ENCODE results near the gene MAMSTR. TPM values are rescaled to one million over a fixed set of nuclear protein-coding genes. Genes with fewer than 3 reads are reported as not detected.
"Not testable (repeated sequence)": the region's sequence is repeated elsewhere in the genome, so short reads cannot be mapped to it uniquely, and the experiment has no call there.

Gene MAMSTR
- total RNA-seq, 1 experiment from 2014 or later = 0.16 TPM

DNA sequence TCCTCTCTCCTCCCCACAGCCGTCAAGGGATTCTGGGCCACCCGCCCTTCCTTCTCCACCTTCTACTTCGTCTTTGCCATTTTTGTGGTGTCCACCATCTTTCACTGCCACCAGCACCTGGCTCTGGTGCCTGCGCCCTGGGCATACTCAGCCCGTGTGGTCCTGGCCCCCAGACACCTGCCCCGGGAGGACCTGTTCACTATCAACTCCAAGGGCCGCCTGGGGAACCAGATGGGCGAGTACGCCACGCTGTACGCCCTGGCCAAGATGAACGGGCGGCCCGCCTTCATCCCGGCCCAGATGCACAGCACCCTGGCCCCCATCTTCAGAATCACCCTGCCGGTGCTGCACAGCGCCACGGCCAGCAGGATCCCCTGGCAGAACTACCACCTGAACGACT, 39.5 kb downstream of the MAMSTR start:
- not testable (repeated sequence) for H3K4me3 ChIP-seq; H3K27ac ChIP-seq; H3K9me3 ChIP-seq (replicated peaks); DNase-seq (ENCODE audit: low read depth in 1 of 2, low spot score in 2 of 2); H3K4me1 ChIP-seq (replicated peaks); H3K27me3 ChIP-seq (replicated peaks); H3K36me3 ChIP-seq

DNA sequence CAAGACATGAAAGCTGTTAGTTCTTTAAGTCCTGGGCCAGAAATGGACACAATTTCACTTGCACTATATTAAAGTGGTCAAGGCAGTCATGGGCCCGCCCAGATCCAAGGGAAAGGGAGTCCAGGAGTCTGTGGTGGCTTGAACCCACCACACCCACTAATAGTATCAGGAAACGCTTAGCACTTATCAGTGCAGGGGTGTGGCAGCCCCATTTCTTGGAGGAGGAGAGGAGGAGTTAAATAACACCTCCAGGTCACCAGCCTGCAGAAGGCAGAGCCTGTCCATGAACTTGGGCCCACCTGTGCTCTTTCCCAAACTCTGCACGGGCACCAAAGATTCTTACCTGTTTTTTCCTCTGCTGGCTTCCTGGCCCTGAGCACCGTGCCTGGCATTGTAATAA, 41.3 kb downstream of the MAMSTR start:
- H3K4me3 ChIP-seq = no peak overlapping the region
- DNase-seq (ENCODE audit: low read depth in 1 of 2, low spot score in 2 of 2) = no peak
- no peaks in the 10 kb centered on the region for H3K9me3 ChIP-seq (replicated peaks)

DNA sequence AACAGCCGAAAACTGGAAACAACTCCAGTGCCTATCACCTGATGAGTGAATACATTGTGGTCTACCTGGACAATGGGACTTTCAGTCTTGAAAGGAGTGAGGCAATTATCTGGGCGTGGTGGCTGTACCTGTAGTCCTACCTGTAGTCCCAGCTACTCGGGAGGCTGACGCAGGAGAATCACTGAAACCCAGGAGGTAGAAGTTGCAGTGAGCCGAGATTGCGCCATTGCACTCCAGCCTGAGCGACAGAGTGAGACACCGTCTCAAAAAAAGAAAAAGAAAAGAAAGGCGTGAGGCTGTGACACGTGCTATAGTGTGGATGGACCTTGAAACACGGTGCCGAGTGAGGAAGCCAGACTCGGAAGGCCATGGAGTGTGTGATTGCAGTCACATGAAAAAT, 42.6 kb downstream of the MAMSTR start:
- H3K4me1 ChIP-seq (replicated peaks) = 0 out of 2 replicates have a peak, but pooled peaks cover 6% of the 10 kb centered on the region
- DNase-seq (ENCODE audit: low read depth in 1 of 2, low spot score in 2 of 2) = no peak
- H3K27ac ChIP-seq = no peak overlapping the region
- H3K9me3 ChIP-seq (replicated peaks) = no peaks in the 10 kb centered on the region
- H3K4me3 ChIP-seq = no peak overlapping the region
- no peaks in the 10 kb centered on the region for H3K36me3 ChIP-seq
- no peaks in the 10 kb centered on the region for H3K27me3 ChIP-seq (replicated peaks)

More for the DNA sequence above, 41.3 kb downstream of the MAMSTR start:
- Histone ChIP-seq H3K4me1 (replicated peaks) (0 out of 2 replicates have a peak, but pooled peaks cover 6% of the 10 kb centered on the region), H3K27ac (no peak overlapping the region), H3K27me3 (replicated peaks) (no peaks in the 10 kb centered on the region), H3K36me3 (no peaks in the 10 kb centered on the region)

DNA sequence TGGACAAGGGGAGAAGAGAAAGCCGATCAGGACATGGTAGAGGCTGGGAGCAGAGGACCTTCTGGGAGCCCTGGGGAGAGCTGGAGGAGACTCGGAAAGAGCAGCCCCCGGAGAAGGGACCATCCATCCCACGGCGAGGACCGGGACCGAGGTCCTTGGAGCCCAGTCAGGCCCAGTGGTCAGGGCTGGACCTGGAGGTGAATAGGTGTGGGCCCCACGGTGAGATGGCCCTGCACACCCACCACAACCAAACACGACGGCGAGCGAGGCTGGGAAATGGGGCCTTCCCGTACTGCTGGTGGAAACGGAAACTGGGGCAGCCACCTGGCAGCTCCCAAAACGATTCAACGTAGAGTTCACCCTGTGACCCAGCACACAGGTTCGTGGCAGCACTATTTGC, 43.0 kb downstream of the MAMSTR start:
- no peak for DNase-seq (ENCODE audit: low read depth in 1 of 2, low spot score in 2 of 2)

DNA sequence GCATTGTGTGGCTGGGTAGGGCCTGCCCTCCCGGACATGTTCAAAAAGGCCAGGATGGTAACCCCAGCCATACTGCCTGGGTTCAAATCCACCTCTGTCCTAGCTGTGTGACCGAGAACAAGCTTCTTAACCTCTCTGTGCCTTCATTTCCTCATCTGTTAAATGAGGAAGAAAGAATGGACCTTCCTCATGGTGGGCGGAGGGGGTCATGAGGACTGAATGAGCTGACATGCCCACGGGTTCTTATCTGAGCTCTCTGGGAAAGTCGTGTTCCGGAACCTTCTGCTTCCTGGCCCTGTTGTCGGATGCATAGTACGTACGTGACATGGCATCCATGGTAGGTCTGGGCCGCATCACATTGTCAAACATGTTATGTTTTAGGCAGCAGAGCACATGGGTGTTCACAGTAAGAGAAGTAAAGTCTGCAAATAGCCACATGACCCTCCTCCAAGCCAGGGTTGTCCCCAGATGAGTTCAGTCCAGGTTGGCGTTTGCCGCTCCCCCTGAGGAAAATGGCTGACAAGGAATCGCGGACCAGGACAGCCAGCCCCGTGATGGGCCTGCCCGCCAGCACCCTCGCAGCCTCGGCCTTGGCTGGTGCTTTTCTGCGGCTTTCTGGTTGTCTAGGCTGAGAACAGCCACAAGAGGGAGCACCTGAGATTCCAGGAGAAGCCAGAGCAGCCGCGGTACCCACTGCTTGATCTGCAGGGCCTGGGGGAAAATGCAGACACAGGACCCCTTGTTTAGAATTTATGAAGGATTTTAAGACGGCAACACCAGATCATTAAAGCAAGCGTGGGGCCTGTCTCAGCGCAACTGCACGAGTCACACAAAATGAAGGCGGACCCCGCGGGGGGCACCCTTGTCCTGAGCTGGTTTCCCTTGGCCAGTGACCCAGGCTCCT, 44.4 kb downstream of the MAMSTR start:
- H3K9me3 ChIP-seq (replicated peaks) = no peaks in the 10 kb centered on the region
- no peaks in the 10 kb centered on the region for H3K4me1 ChIP-seq (replicated peaks)
- peak; percentile 71 to 82 for DNase-seq (ENCODE audit: low read depth in 1 of 2, low spot score in 2 of 2)
- H3K27ac ChIP-seq = no peak overlapping the region
- H3K4me3 ChIP-seq = no peak overlapping the region
- no peaks in the 10 kb centered on the region for H3K36me3 ChIP-seq
- H3K27me3 ChIP-seq (replicated peaks) = no peaks in the 10 kb centered on the region

More for the DNA sequence above, 43.0 kb downstream of the MAMSTR start:
- Histone ChIP-seq H3K27ac (no peak overlapping the region), H3K4me1 (replicated peaks) (0 out of 2 replicates have a peak, but pooled peaks cover 6% of the 10 kb centered on the region), H3K36me3 (no peaks in the 10 kb centered on the region), H3K27me3 (replicated peaks) (no peaks in the 10 kb centered on the region), H3K9me3 (replicated peaks) (no peaks in the 10 kb centered on the region), H3K4me3 (no peak overlapping the region)

DNA sequence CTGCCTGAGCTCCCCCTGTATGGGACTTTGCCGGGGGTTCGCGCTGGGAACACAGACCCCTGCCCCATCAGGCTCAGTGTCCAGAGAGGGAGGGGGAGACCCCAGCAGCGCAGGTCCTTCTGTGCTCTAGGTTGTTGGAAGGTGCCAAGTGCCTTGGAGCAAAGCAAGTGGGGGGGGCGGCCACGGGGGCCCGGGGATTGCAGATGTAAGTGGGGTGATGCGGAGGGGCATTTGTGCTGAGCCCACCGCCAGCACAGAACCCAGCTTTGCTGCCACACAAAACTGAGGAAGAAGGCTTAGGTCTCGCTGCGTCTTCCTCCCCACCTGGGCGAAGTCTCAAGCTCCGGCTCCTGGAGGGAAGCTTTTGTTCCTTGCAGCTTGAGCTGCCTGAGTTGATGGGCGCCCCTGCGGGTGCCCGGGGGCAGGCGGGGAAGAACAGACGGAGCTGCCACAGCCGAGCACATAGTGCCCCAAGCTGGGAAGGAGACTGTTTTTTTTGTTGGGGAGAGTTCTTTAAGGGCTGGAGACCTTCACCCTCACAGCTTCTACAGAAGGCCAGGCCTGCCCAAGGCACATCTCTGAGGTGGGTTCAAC, 45.2 kb downstream of the MAMSTR start:
- no peaks in the 10 kb centered on the region for H3K27me3 ChIP-seq (replicated peaks)
- H3K4me3 ChIP-seq = no peak overlapping the region
- DNase-seq (ENCODE audit: low read depth in 1 of 2, low spot score in 2 of 2) = no peak
- H3K27ac ChIP-seq = no peak overlapping the region
- no peaks in the 10 kb centered on the region for H3K9me3 ChIP-seq (replicated peaks)
- H3K36me3 ChIP-seq = no peaks in the 10 kb centered on the region
- no peaks in the 10 kb centered on the region for H3K4me1 ChIP-seq (replicated peaks)

DNA sequence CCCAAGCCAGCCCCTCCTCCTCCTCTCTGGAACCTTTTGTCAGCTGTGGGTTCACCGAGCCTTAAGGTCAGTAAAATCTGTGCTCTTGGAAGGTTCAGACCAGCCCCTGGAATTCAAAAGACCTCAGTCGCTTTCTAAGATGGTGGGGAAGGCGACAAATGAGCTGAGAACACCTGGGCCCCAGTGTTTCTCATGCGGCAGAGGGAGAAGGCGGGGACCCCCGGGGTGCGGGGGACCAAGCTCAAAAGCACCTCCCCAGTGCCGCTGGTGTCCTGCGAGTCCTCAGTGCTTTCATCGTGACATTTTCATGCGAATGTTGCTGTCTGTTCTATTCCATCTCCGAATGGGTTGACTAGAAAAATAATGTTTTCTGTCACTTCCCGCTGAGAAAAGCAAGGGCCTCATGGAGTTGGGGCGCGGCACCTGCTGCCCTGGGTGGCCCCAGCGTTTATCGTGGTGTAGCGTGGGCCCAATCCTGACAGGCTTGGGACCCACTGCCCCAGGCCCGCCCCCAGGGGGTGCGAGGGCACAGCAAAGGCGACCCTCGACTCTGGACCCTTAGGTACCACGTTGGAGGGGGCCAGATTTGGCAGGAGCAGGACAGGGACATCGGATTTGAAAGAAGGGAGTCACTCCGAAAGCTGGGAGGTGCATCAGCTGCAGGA, 46.0 kb downstream of the MAMSTR start:
- Histone ChIP-seq H3K4me1 (replicated peaks) (no peaks in the 10 kb centered on the region), H3K4me3 (no peak overlapping the region), H3K9me3 (replicated peaks) (no peaks in the 10 kb centered on the region), H3K27me3 (replicated peaks) (no peaks in the 10 kb centered on the region), H3K27ac (no peak overlapping the region), H3K36me3 (no peaks in the 10 kb centered on the region)
- no peak for DNase-seq (ENCODE audit: low read depth in 1 of 2, low spot score in 2 of 2)

DNA sequence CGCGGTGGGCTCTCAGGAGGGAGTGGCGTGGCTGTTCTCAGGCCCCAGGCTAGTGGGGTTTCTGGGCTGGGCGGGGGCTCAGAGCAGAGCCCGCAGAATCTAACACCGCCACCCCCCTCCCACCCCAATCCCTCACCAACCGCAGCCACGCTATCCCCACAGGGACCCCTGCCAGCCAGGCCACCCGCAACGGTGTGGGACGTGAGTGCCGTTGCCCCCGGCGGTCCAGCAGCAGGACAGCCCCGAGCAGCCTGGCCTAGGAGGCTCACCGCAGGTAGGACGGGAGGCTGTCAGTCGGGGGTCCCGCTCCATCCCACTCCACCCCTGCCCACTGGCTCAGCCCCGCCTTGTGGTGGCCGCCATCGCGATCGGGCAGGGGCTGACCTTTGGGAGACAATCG, 46.5 kb downstream of the MAMSTR start, which contains the start of gene NTN5:
Gene NTN5, minus strand, starts transcription at position 24 of the 400 bp plus-strand sequence. CDS start 2,031 bp downstream, outside the sequence.
- Histone ChIP-seq H3K9me3 (replicated peaks) (no peaks in the 10 kb centered on the region), H3K36me3 (no peaks in the 10 kb centered on the region), H3K27me3 (replicated peaks) (no peaks in the 10 kb centered on the region), H3K4me3 (no peak within 1 kb of the TSS), H3K27ac (no peak within 1 kb of the TSS), H3K4me1 (replicated peaks) (no peaks in the 10 kb centered on the region)
- DNase-seq (ENCODE audit: low read depth in 1 of 2, low spot score in 2 of 2) = no peak

DNA sequence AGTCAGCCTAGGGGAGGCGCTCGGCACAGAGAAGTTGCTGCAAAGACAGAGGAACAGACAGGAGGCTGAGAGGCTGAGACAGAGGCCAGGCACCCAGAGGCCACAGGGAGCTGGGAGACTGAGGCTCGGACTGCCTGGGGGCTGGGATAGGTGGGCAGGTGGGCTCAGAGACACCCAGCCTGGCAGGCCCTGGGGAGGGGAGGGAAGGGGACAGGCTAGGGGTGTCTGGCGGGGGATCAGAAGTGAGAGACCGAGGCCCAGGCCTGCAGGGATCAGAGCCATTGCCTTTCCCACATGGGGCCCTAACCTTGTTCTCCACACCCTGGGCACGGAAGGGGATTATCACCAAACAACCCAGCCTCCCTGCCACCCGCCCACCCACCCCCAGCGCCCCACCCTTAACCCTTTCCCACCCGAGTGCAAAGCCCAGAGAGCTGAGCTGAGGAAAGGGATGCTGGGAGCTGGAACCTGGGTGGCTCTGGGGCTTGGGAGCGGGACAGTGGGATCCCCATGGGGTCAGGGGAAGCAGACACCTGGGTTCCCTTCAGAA, 48.0 kb downstream of the MAMSTR start:
- Histone ChIP-seq H3K9me3 (replicated peaks) (no peaks in the 10 kb centered on the region), H3K4me3 (no peak overlapping the region), H3K27me3 (replicated peaks) (no peaks in the 10 kb centered on the region), H3K36me3 (no peaks in the 10 kb centered on the region), H3K27ac (no peak overlapping the region), H3K4me1 (replicated peaks) (no peaks in the 10 kb centered on the region)
- DNase-seq (ENCODE audit: low read depth in 1 of 2, low spot score in 2 of 2) = no peak

DNA sequence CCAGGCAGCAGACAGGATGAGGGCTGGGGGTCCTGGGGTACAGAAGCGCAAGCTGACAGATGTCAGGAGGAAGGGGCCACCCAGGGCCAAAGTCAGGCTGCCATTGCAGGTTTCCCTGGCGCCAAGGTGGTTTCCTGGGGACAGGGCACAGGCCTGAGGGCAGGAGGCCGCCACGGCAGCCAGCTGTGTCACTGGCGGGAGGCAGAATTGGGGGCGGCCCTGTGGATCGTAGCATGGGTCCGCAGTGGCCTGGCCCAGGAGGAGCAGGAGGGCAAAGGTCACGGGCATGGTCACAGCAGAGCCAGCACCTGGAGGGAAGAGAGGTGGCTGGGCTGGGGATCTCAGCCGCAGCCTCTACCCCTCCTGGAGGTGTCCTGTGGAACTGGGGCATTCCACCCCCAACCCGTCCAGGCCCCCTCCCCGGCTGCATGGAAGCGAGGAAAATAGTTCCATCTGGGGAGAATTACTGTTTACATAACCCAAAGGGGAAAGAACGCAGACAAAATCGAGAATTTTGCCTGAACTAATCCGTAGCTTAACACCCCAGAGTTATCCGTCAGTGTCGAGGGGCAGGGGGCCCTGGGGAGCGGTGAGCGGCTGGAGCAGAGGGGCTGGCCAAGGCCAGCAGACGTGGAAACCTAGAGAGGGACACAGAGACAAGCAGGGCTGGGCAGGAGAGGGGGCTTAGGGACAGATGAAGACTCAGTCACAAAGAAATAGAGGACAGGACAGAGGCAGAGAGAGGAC, 48.7 kb downstream of the MAMSTR start:
- H3K27ac ChIP-seq = no peak overlapping the region
- DNase-seq (ENCODE audit: low read depth in 1 of 2, low spot score in 2 of 2) = no peak
- no peak overlapping the region for H3K4me3 ChIP-seq
- no peaks in the 10 kb centered on the region for H3K27me3 ChIP-seq (replicated peaks)
- H3K4me1 ChIP-seq (replicated peaks) = no peaks in the 10 kb centered on the region
- no peaks in the 10 kb centered on the region for H3K36me3 ChIP-seq
- H3K9me3 ChIP-seq (replicated peaks) = no peaks in the 10 kb centered on the region

DNA sequence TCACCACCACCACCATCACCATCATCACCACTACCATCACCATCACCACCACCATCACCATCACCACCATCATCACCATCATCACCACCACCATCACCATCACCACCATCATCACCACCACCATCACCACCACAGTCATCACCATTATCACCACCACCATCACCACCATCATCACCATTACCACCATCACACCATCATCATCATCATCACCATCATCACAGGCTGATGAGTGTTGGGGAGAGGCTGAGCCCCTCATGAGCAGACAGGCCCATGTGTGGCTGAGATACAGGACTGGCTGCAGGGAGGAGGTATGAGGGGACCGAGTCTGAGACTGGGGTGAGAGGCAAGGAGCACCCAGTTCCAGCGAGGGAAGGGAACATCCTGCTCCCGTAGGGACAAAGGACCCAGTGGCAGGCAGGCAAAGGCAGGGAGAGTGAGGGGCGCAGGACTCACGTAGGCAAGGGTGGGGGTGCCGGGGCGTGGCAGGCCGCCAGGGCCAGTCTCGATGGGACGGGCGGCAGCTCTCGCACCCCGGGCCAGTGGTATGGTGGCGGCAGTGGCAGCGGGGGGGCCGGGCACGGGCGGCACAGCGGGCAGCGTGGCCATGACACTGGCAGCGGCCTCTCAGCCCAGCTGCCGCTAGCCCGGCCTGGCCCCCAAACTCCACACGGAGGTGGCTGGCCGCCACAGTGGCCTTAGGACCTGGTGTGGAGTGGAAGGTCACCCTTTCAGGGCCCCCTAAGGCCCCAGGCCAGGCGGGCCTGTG, 49.4 kb downstream of the MAMSTR start:
- DNase-seq (ENCODE audit: low read depth in 1 of 2, low spot score in 2 of 2) = no peak

DNA sequence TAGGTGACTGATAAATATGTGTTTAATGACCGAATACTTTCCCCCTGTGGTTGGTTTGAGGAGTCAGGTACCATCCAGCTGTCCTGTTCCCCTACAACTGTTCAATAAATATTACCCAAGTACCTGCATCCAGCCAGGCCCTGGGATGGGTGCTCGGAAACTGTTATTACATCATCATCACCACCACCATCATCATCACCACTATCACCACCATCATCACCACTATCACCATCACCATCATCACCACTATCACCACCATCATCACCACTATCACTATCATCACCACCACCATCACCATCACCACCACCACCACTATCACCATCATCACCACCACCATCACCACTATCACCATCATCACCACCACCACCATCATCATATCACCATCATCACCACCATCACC, 50.8 kb downstream of the MAMSTR start:
- no peaks in the 10 kb centered on the region for H3K36me3 ChIP-seq
- no peak overlapping the region for H3K4me3 ChIP-seq
- no peak for DNase-seq (ENCODE audit: low read depth in 1 of 2, low spot score in 2 of 2)
- H3K4me1 ChIP-seq (replicated peaks) = no peaks in the 10 kb centered on the region
- H3K9me3 ChIP-seq (replicated peaks) = no peaks in the 10 kb centered on the region
- no peak overlapping the region for H3K27ac ChIP-seq
- no peaks in the 10 kb centered on the region for H3K27me3 ChIP-seq (replicated peaks)

More for the DNA sequence above, 49.4 kb downstream of the MAMSTR start:
- no peaks in the 10 kb centered on the region for H3K27me3 ChIP-seq (replicated peaks)
- H3K9me3 ChIP-seq (replicated peaks) = no peaks in the 10 kb centered on the region
- no peak overlapping the region for H3K4me3 ChIP-seq
- no peaks in the 10 kb centered on the region for H3K36me3 ChIP-seq
- H3K4me1 ChIP-seq (replicated peaks) = no peaks in the 10 kb centered on the region
- no peak overlapping the region for H3K27ac ChIP-seq
